Left ventricle myocardium inferior (tissue), 1 donor: Measurements from ENCODE around the gene SCN4A. TPM values are rescaled to one million over a fixed set of nuclear protein-coding genes. Genes with fewer than 3 reads are reported as not detected.
"Not testable (repeated sequence)": the region's sequence is repeated elsewhere in the genome, so short reads cannot be mapped to it uniquely, and the experiment has no call there.

ENCODE experiments used
- DNase-seq: peaks from one replicate; pipeline ENCODE4 v3.0.0-alpha.2; 2020
- H3K27ac ChIP-seq: fragments of 200-600 bp; replicated peaks from 2 replicates; pipeline ENCODE4 v1.8.0; 2021
- H3K27me3 ChIP-seq: fragments of 200-600 bp; 2 replicates; pipeline ENCODE4 v1.8.0; 2021; ENCODE audit warnings: low read depth
- H3K36me3 ChIP-seq: fragments of 200-600 bp; 2 replicates; pipeline ENCODE4 v1.8.0; 2021
- H3K4me1 ChIP-seq: fragments of 200-600 bp; 2 replicates; pipeline ENCODE4 v1.8.0; 2021
- H3K4me3 ChIP-seq: fragments of 200-600 bp; 2 replicates; pipeline ENCODE4 v1.8.0; 2021; ENCODE audit warnings: mild to moderate bottlenecking, moderate library complexity
- H3K9me3 ChIP-seq: fragments of 200-600 bp; replicated peaks from 2 replicates; pipeline ENCODE4 v1.8.0; 2021
- CTCF ChIP-seq: fragments of 200-600 bp; IDR thresholded peaks from 2 replicates; pipeline ENCODE4 v1.8.0; 2021; ENCODE audit warnings: antibody characterized with exemption, mild to moderate bottlenecking, borderline replicate concordance
- intact Hi-C: fragments of 100-400 bp; cut with micrococcal nuclease; formaldehyde crosslinking; loops from one replicate; pipeline ENCODE4 v1.11.0; 2022
- total RNA-seq: library from RNA; stranded (reverse); fragmentation: NEBNext Ultra II Directional; extraction: Animal tissue kit (Norgen Biotek cat#: 25700); gene quantifications from one replicate; pipeline ENCODE4 v1.2.1, GENCODE V29; 2021
- donor health status: DM: no; HTN: yes; CAD: no; lungs with severe emphysema.

The SCN4A gene
- total RNA-seq, 1 donor from 2014 or later = 1.2 TPM

- H3K27me3 ChIP-seq = peaks cover 8% of the 10 kb centered on the region
- H3K4me1 ChIP-seq = peaks cover 83% of the 10 kb centered on the region
- no peak overlapping the region for H3K4me3 ChIP-seq
- intact Hi-C loops = no loop called here
- H3K36me3 ChIP-seq = no peaks in the 10 kb centered on the region
- no peak for TF ChIP-seq CTCF
- H3K27ac ChIP-seq = peak overlapping the region; percentile 86
- H3K9me3 ChIP-seq = peaks cover 12% of the 10 kb centered on the region
- DNase-seq = no peak
Measured at GRCh38 chr17:63984651-63985386, 12.1 kb upstream of the SCN4A start.

GRCh38 chr17:63984236-63984635 is 11.5 kb upstream of the SCN4A start:
- no peaks in the 10 kb centered on the region for H3K36me3 ChIP-seq
- TF ChIP-seq CTCF = no peak
- no peak for DNase-seq
- H3K9me3 ChIP-seq = peaks cover 12% of the 10 kb centered on the region
- peaks cover 2% of the 10 kb centered on the region for H3K27me3 ChIP-seq
- intact Hi-C loops = no loop called here
- peaks cover 88% of the 10 kb centered on the region for H3K4me1 ChIP-seq
- H3K27ac ChIP-seq = peak overlapping the region; percentile 86
- H3K4me3 ChIP-seq = no peak overlapping the region

GRCh38 chr17:63983320-63983719 is 10.6 kb upstream of the SCN4A start:
- Histone ChIP-seq H3K4me1 (peaks cover 88% of the 10 kb centered on the region), H3K27ac (peak overlapping the region; percentile 86), H3K27me3 (no peaks in the 10 kb centered on the region), H3K9me3 (peaks cover 12% of the 10 kb centered on the region), H3K36me3 (no peaks in the 10 kb centered on the region), H3K4me3 (no peak overlapping the region)
- no peak for TF ChIP-seq CTCF
- DNase-seq = peak; percentile 42
- intact Hi-C loops = no loop called here

- H3K36me3 ChIP-seq, intact Hi-C loops, H3K27me3 ChIP-seq, H3K4me3 ChIP-seq, DNase-seq: not testable (repeated sequence)
- Histone ChIP-seq H3K9me3 (peaks cover 12% of the 10 kb centered on the region), H3K27ac (peak overlapping the region; percentile 86), H3K4me1 (peaks cover 88% of the 10 kb centered on the region)
Measured at GRCh38 chr17:63982641-63983040, 9.9 kb upstream of the SCN4A start.

GRCh38 chr17:63978272-63979200 is 5.8 kb upstream of the SCN4A start:
- intact Hi-C loops = no loop called here
- Histone ChIP-seq H3K27me3 (no peaks in the 10 kb centered on the region), H3K4me3 (no peak overlapping the region), H3K4me1 (peaks cover 75% of the 10 kb centered on the region), H3K36me3 (no peaks in the 10 kb centered on the region), H3K27ac (no peak overlapping the region), H3K9me3 (peaks cover 12% of the 10 kb centered on the region)
- no peak for TF ChIP-seq CTCF
- DNase-seq = no peak

- no peak for DNase-seq
- intact Hi-C loops = no loop called here
- no peak overlapping the region for H3K27ac ChIP-seq
Measured at GRCh38 chr17:63976702-63977101, 4.0 kb upstream of the SCN4A start.

More at GRCh38 chr17:63976702-63977101, 4.0 kb upstream of the SCN4A start:
- peaks cover 66% of the 10 kb centered on the region for H3K4me1 ChIP-seq
- H3K9me3 ChIP-seq = peaks cover 2% of the 10 kb centered on the region
- no peaks in the 10 kb centered on the region for H3K27me3 ChIP-seq
- H3K4me3 ChIP-seq = no peak overlapping the region
- no peak for TF ChIP-seq CTCF
- no peaks in the 10 kb centered on the region for H3K36me3 ChIP-seq
